Right kidney (tissue), 9 donors: ENCODE measurements around the gene EMILIN1.

Experiments used
- DNase-seq: peaks from one replicate; pipeline ENCODE4 v3.0.0-alpha.2; 2016
- long read RNA-seq, 8 donors: transcript quantifications; one replicate each; lab custom pipeline, GENCODE V29; 2026

Gene EMILIN1
- long read RNA-seq, donor 1, transcript EMILIN1-201 (8 exons, 3,943 nt), result major isoform, 5 of 16 reads
- long read RNA-seq, donor 1, partial matches to known transcripts, result 6 of 16 reads
- long read RNA-seq, donor 1, other reads (novel, unspliced or antisense), result 5 of 16 reads
- long read RNA-seq, donor 2, transcript EMILIN1-201 (8 exons, 3,943 nt), result major isoform, 7 of 23 reads
- long read RNA-seq, donor 2, partial matches to known transcripts, result 16 of 23 reads
- long read RNA-seq, donor 2, other reads (novel, unspliced or antisense), result 0 of 23 reads
- long read RNA-seq, donor 3, partial matches to known transcripts, result 7 of 9 reads
- long read RNA-seq, donor 3, other reads (novel, unspliced or antisense), result 0 of 9 reads
- long read RNA-seq, donor 4, partial matches to known transcripts, result 16 of 20 reads
- long read RNA-seq, donor 4, other reads (novel, unspliced or antisense), result 0 of 20 reads
- long read RNA-seq, donor 5, partial matches to known transcripts, result 24 of 38 reads
- long read RNA-seq, donor 5, other reads (novel, unspliced or antisense), result 10 of 38 reads
- long read RNA-seq, donor 6, partial matches to known transcripts, result 14 of 17 reads
- long read RNA-seq, donor 6, other reads (novel, unspliced or antisense), result 0 of 17 reads
- long read RNA-seq, donor 7, transcript EMILIN1-201 (8 exons, 3,943 nt), result major isoform, 7 of 52 reads
- long read RNA-seq, donor 7, partial matches to known transcripts, result 45 of 52 reads
- long read RNA-seq, donor 7, other reads (novel, unspliced or antisense), result 0 of 52 reads
- long read RNA-seq, donor 8, transcript EMILIN1-201 (8 exons, 3,943 nt), result major isoform, 6 of 25 reads
- long read RNA-seq, donor 8, partial matches to known transcripts, result 12 of 25 reads
- long read RNA-seq, donor 8, other reads (novel, unspliced or antisense), result 7 of 25 reads

DNA sequence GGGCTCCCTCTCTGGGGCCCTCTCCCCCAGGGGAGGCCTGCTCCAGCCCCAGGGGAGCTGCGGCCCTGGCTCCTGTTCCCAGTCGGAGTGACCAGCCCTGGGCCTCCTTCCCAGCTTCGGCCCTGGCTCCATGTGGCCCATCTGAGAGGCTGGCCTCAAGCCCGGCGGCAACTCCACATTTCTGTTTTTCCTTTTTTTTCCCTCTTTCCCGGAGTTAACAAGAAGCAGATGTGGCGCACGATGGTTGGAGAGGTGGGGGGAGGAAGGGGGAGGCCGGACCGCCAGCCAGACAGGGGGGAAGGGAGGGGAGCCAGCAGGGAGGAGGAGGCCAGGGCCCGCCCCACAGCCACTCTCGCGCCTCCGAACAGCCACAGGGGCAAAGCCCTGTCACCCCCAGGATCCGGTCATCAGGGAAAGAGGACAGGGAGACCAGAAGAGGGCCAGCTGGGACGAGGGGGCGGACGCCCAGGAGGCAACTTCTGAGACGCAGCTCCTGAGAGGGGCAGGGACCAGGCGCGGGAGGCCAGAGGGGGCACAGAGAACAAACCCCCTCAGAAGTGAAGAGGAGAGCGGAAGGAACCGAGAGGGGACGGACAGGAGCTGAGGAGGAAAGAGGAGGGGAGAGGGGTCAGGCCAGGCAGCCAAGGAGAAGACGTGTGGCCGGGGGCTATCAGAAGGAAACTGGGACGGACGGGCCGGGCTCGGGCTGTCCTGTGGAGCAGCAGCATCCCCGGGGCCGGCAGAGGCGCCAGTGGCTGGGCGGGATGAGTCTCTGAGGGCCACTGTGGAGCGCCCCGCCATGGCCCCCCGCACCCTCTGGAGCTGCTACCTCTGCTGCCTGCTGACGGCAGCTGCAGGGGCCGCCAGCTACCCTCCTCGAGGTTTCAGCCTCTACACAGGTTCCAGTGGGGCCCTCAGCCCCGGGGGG is at the start of gene EMILIN1:
Gene EMILIN1, plus strand, starts transcription at position 349 of the 928 bp plus-strand sequence. Its CDS starts 451 bp downstream, at position 800.
- DNase-seq, result peak; percentile 78

DNA sequence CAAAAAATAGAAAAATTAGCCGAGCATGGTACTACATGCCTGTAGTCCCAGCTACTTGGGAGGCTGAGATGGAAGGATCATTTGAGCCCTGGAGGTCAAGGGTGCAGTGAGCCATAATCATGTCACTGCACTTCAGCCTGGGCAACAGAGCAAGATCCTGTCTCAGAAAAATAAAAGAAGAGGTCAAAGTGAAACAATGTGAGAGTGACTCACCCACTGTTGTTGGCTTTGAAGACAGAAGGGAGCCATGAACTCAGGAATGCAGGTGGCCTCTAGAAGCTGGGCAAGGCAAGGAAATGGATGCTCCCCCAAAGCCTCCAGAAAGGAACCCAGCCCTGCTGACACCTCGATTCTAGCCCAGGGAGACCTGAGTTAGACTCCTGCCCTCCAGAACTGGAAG is 49.4 kb upstream of the EMILIN1 start:
- no peak for DNase-seq

DNA sequence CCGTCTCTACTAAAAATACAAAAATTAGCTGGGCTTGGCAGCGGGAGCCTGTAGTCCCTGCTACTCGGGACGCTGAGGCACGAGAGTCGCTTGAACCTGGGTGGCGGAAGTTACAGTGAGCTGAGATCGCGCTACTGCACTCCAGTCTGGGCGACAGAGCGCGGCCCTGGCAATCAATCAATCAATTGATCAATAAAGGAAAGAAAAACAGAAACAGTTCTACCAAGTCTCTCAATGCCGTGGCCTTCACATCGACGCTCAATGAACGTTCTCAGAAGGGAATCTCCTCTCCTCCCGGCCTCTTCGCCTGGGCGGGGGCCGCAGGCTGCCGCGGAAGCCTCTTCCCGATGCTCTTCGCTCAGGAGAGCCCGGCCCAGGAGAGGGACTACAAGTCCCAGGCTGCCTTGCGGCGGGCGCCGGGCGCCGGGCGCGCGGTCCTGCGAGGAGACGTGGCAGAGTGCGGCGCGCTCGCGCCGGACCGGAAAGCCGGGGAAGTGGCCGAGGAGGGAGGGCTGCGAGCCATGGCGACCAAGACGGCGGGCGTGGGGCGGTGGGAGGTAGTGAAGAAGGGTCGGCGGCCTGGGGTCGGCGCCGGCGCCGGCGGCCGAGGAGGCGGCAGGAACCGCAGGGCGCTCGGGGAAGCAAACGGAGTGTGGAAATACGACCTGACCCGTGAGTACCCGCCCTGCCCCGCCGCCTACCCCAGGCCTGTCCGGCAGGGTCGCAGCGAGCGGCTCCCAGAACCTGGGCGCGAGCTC is 45.7 kb upstream of the EMILIN1 start, which contains the start of gene TMEM214:
Gene TMEM214, plus strand, starts transcription at position 471 of the 758 bp plus-strand sequence. Its CDS starts 51 bp downstream, at position 522.
- peak; percentile 88 for DNase-seq

DNA sequence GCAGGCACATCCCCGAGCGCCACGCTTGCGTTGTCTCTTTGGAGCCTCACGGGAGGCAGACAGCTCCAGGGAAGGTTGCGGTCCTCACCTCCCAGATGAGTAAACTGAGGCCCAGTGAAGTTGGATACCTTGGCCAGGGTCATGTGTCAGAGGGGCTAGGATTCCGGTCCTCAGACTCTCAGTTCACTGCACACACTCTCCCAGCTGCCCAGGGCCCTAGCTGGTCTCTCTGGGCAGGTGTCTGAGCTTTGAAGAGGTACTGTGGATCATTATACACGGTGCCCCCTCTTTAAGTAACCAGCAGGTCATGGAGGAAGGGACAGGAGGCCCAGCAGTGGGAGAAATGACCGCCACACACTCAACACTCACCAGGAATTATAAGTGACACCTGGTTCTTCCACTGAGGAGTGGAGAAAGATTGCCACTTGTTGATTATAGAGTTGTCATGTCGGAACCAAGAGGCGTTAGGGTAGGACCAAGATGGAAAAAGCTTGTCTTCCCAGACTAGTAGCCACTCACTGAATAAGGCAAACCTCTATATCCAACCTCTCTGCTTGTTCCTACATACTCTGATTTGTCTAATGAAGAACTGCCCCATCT is 45.1 kb upstream of the EMILIN1 start:
- DNase-seq, result no peak

DNA sequence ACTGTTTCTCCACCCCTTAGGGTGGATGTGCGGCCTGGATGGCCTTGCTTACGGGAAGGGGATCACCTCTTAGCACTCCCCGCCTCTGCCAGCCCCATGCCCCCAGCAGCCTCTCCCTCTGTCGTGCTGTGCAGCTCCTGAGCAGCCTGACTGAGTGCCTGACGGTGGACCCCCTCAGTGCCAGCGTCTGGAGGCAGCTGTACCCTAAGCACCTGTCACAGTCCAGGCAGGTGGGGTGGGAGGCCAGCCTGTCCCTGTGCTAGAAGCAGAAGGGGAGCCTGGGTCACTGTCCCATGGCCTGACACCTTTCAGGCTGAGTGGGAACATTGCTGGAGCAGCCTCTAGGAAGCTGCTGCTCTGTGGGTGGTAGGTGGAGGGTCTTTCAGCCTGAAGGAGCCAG is 40.4 kb upstream of the EMILIN1 start:
- DNase-seq, result no peak

DNA sequence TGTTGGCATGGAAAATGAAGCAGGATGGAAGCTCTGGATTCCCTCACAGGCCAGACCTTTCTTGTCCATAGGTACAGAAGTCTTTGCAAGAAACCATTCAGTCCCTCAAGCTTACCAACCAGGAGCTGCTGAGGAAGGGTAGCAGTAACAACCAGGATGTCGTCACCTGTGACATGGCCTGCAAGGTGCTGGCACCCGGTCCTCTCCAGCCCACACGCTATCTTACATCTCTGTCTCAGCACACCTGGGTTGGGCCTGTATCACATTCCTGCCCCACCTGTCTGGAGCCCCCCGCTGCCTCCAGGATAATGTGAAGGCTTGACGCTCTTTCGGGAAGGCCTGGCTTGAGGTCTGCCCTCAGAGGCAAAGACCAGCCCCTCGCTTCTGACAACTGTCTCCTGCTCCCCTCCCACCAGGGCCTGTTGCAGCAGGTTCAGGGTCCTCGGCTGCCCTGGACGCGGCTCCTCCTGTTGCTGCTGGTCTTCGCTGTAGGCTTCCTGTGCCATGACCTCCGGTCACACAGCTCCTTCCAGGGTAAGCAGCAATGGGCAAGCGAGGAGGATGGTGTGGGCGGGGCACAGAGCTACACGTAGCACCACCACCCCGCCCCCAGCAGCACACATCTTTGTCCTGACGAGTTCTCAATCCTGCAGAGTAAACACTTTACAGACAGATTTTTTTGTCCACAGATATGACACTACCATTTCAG is 39.6 kb upstream of the EMILIN1 start:
- DNase-seq, result no peak

DNA sequence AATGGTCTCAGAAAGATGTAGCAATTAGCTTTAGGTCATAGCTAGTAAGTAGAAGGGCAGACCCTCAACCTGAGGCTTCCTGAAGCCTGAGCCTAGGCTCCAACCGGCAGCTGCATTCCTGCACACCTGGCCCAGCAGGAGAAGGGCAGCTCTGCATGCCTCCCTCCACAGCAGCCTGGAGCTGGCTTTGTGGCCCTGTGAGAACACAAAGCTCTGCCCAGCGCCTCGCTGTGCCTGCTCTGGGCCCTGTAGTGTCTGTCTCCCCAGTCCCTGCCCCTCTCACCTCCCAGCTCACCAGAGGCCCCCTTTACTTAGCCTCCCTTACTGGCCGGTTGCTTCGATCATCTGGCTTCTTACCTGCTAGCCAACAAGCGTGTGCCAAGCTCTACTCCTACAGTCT is 39.0 kb upstream of the EMILIN1 start:
- no peak for DNase-seq

DNA sequence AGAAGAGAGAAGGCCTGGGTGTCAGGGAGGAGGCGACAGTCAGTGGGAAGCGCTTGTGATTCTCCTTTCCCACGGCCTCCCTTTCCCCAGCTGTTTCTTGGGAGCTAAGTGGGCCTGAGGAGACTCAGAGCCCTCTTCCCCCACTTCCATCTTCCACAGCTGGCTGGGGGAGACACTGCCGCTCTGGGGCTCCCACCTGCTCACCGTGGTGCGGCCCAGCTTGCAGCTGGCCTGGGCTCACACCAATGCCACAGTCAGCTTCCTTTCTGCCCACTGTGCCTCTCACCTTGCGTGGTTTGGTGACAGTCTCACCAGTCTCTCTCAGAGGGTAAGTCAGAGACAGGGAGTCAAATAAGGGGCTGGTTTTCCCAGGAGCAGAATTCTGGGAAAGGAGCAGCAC is 38.5 kb upstream of the EMILIN1 start:
- no peak for DNase-seq

DNA sequence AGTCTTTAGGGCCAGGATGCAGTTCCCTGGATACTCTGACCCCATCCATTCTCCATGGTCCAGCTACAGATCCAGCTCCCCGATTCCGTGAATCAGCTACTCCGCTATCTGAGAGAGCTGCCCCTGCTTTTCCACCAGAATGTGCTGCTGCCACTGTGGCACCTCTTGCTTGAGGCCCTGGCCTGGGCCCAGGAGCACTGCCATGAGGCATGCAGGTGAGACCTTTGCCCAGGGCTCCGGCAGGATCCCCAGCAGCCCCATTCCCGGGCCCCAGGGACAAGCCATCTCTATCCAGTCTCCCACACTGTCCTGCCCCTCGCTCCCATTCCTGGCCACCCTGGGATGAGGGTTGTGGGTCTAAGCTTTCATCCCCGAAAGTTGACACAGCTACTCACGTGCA is 38.1 kb upstream of the EMILIN1 start:
- no peak for DNase-seq

DNA sequence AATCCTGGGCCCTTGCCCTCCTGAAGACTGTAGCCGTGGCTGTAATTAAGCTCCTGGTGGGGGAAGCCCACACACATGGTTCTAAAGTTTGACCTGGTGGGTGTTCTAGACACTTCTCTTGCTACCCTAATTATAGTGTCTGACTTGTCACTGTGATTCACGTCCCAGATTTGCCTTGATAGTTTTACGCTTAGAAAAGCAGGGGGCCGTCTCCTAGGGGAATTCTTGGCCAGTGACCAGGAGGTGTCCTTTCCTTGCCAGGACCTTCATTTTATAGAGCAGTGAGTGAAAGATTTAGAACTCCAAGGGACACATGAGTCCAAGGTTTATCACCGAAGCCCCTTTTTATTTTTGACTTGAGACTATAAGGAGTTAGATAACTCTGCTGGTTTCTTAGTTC is 36.7 kb upstream of the EMILIN1 start:
- peak; percentile 19 for DNase-seq

DNA sequence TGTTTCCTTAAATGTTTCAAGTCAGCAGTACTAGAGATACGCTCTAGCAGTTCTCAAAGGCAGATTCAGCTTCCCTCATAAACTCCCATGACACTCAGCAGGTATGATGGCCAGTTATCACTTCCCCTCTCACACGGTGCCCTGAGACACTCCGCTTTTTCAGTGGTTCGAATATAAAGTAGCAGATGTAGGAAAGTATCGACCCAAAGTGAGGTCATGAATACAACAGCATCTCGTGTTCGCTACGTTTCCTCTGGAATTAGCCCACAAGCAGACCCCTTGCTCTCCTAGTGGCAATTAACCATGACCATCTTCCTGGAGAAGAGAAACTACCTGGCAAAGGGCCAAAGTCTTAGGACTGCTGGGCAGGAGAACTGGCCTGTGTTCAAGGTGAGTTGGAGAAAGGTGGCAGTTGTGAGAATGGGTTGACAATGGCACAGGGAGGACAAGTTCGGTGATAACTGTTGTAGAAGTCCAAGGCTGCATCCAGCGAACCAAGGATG is 36.2 kb upstream of the EMILIN1 start:
- DNase-seq, result peak; percentile 47

DNA sequence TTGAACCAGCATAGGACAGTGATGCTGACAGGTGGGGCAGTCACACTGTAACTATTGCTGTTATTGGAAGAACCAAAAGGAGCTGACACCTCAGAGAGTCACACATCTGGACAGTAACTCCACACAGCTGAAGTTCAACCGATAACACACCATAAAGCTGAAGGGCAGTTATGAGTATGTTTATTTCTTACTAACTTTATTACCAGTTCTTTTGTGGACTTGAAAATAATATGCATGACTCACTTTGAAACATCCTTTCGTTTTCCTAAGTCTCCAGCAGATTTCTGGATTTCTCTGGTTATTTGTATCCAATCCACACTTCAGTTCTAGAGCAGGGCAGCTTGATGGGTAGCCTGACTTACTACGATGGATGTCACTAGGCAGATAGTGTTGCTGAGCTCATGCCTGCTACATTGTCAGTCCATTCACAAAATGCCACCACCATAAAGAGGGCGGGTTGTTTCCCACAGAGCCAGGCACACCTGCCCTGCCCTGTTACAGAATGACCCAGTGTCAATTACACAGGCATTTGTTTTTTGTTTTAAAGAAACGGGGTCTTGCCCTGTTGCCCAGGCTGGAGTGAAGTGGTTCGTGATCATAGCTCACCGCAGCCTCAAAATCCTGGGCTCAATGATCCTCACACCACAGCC is 35.3 kb upstream of the EMILIN1 start:
- DNase-seq, result no peak

DNA sequence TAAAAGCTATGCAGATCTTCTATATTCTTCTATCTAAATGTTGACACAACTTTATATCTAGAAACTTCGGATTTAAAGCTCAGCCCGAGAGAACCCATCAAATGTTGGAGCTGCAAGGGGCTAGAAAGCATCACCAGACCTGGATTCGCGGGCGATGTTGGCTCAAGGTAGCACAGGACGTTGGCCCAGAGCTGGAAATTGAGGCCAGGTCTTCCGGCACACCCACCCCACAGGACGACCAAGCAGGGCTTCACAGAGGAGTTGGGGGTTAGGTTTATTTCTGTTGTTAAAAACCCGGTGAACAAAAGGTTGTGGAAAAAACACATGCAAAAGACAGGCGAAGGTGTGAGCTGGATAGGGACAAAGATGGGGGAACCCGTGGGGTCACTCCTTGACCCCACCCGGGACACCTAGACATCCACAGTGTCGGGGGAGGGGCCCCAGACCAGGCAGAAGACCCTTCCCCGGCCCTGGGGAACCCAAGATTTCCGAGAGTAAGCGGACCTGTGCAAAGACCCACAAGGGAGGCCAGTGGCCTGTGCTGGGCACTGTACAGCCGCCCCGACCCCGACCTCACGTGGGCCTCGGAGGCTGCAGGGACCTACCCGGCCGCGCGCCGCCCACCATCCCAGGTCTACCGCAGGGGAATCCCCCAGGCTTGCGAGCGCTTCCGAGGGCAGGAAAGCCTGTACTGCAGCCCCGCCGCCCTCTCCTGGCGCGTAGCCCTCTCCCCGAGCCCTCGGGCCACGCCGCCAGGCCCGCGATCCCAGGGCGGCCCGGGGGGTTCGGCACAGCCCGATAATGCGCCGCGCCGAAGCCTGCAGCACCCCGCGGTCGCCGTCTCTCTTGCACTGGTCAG is 28.8 kb upstream of the EMILIN1 start:
- no peak for DNase-seq

DNA sequence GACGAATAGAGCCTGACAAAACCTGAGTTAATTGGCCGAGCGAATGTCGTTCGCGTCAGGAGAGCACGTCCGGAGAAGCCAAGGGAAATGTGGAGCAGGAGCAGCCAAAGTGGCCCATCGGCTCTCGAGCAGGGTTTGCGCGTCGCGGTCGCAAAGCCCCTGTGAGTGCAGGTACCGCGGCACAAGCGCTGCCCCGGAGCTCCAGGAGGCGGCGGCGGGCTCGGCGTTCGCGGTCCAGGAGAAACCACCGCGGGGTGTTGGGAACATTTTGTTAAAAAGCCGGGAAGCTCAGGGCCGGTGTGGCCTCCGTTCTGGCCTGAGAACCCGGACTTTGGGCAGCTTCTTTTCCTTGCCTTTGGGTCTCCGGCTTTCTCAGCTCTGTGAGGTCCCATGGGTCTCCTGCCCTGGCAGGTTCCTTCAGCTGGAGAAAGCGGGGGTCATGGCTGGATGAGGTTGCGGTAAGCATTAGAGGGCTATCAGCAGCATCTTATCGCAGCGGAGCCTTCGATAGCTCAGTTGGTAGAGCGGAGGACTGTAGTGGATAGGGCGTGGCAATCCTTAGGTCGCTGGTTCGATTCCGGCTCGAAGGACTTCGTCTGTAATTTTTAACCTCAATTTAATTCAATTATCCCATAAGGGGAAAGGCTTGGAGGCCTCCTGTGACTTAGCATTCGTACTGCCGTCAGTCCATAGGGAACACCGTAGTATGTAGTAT is 28.0 kb upstream of the EMILIN1 start:
- DNase-seq, result peak; percentile 96

DNA sequence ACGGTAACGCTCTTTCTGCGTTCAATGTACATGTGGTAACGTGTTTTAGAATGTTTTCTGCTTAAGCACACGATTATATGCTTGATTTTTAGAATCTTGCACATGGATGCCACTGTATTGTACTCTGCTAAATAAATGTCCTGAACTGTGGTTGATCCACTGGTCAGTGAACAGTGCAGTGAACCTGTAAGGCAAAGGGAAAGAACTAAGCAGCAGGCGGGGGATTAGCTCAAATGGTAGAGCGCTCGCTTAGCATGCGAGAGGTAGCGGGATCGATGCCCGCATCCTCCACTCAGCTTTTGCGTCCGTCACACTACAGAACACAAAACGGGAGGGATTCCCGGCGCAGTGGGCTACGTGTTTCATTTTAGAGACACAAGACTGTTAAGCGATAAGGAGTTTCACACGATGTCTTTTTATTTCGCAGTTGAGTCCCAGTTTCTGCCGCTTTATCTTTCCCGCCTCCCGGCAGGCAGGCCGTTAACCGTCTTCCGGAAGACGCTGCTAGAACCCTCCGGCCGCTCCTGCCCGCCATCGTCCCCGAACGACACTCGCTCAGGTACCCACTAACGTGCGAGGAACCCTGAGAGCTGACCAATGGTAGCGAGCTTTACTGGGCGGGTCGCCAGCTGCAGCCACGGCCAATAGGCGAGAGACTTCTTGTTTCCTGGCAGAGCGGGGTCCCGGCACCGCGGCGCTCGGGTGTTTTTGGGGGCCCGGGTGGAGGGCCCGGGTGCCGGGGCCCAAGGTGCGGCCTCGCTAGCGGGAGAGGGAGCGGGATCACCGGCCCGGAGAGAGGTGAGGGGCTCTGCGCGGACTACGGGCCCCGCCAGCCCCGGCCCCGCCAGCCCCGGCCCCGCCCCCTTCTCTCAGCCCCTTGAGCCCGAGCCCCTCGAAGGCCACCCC is 27.2 kb upstream of the EMILIN1 start, which contains the start of gene AGBL5:
Gene AGBL5, plus strand, starts transcription at position 673 of the 906 bp plus-strand sequence. CDS start 1,291 bp downstream, outside the sequence.
- peak; percentile 96 for DNase-seq

DNA sequence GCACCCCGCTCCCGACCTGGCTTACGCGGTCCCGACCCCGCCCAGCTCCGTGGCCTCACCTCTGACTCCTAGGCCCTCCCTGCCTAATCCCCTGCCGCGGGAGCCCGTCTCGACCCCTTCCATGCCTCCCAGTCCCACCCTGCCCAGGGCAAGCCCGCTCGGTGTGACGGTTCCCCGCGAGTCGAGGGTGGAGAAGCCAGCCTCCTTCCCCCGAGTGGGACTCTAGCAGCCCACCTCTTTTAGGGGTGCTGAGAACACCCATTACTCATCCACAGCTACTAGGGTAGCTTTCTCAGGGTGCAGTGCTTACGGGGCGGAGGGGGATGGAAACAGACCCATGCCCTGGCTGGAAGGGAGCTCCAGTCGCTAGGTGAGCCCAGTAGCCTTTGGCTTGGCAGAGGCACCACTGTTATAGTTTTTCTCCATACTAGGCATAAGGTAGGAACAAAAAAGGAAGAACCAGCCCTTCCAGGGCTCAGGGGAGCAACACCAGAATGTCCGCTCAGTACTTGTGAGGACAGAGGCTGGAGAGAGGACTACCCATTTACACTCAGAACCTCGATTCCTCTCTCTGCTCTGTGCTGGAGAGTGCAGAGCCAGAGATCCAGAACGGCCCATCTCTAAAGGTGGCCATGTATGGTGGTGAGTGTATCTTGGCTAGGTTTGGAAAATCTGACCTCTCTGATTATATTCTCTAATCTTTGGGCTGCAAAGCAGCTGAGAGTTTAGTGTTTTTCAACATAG is 26.3 kb upstream of the EMILIN1 start:
- peak; percentile 53 for DNase-seq
